HCT116 (cell line): ENCODE data around the gene TEK. TPM values are rescaled to one million over a fixed set of nuclear protein-coding genes. Genes with fewer than 3 reads are reported as not detected.

Experiments
- ATAC-seq: fragments of 200-7000 bp; cut with Tn5 transposase; 2 replicates; pipeline ENCODE4 v1.9.1; 2020; ENCODE audit warnings: mild to moderate bottlenecking, moderate library complexity
- BruUV-seq: library from RNA; stranded (reverse); fragments of 400-500 nt; replicated peaks from 2 replicates; lab custom pipeline; 2021; lab: Mats Ljungman, UMichigan
- CTCF ChIA-PET: fragments of 300-600 bp; sonication (Branson Sonifier 250); formaldehyde crosslinking; loops from one replicate; lab custom pipeline; 2021; ENCODE audit warnings: antibody characterized with exemption; lab: Charles Lee
- POLR2A ChIA-PET: fragments of 300-600, 350-600 bp; sonication (Branson Sonifier 250); formaldehyde crosslinking; loops from one replicate; lab custom pipeline; 2021; ENCODE audit warnings: antibody characterized with exemption; lab: Charles Lee
- RAD21 ChIA-PET, 2 experiments: fragments of 300-600 bp; sonication (Branson Sonifier 250); formaldehyde crosslinking; loops; one replicate each; lab custom pipeline; 2023; ENCODE audit warnings: low total read pairs in 2 of 2; ENCODE audit not compliant: uncharacterized antibody in 2 of 2, unreplicated experiment in 2 of 2, low non-redundant PET in 1 of 2; lab: Charles Lee
- DNase-seq: peaks from one replicate; pipeline ENCODE4 v3.0.0-alpha.2; 2010; ENCODE audit warnings: low read depth, low spot score
- H2AFZ ChIP-seq: fragments of 200-600 bp; shearing (Covaris generic), sonication (generic); 2 replicates; pipeline ENCODE4 v1.6.1; 2017; ENCODE audit warnings: low read depth, mixed run types, mixed read lengths, antibody characterized with exemption, low read length; ENCODE audit not compliant: poor library complexity, severe bottlenecking
- H3K27ac ChIP-seq: 2 replicates; pipeline ENCODE4 v1.5.1; 2012; ENCODE audit warnings: low read depth, low read length
- H3K27me3 ChIP-seq: fragments of 200-600 bp; sonication (generic); 2 replicates; pipeline ENCODE4 v1.6.1; 2016; ENCODE audit warnings: mixed run types, low read length, mixed read lengths; ENCODE audit not compliant: insufficient read depth
- H3K36me3 ChIP-seq, 2 experiments: fragments of 200-500 bp in 1 of 2; fragments of 200-600 bp in 1 of 2; sonication (Bioruptor generic) in 1 of 2; sonication (generic) in 1 of 2; 2 replicates each; pipeline versions ENCODE4 v1.5.1 to v1.6.1; 2014 to 2016; ENCODE audit warnings: low read length in 2 of 2, inconsistent platforms in 1 of 2, mixed read lengths in 1 of 2, mixed run types in 1 of 2; ENCODE audit not compliant: insufficient read depth in 2 of 2, control insufficient read depth in 1 of 2
- H3K4me1 ChIP-seq, 2 experiments: fragments of 200-600 bp in 1 of 2; sonication (generic) in 1 of 2; 2 replicates each; pipeline versions ENCODE4 v1.5.1 to v1.6.1; 2012 to 2017; ENCODE audit warnings: low read length in 2 of 2, inconsistent platforms in 1 of 2, mild to moderate bottlenecking in 1 of 2, mixed read lengths in 1 of 2, mixed run types in 1 of 2, moderate library complexity in 1 of 2; ENCODE audit not compliant: insufficient read depth in 2 of 2, control insufficient read depth in 1 of 2
- H3K4me2 ChIP-seq: fragments of 200-600 bp; sonication (generic); 2 replicates; pipeline ENCODE4 v1.6.1; 2017; ENCODE audit warnings: mixed run types, low read length, mixed read lengths
- H3K4me3 ChIP-seq, 2 experiments: fragments of 200-600 bp in 1 of 2; sonication (generic) in 1 of 2; replicated peaks in 1 of 2; 2 replicates each; pipeline ENCODE4 v1.5.1; 2011 to 2016; ENCODE audit warnings: low read length in 2 of 2, control low read depth in 1 of 2, low read depth in 1 of 2, mild to moderate bottlenecking in 1 of 2, mixed read lengths in 1 of 2, mixed run types in 1 of 2
- H3K79me2 ChIP-seq: fragments of 200-600 bp; sonication (generic); 2 replicates; pipeline ENCODE4 v1.6.1; 2017; ENCODE audit warnings: mild to moderate bottlenecking, mixed run types, low read length, moderate library complexity, mixed read lengths; ENCODE audit not compliant: insufficient read depth
- H3K9ac ChIP-seq: fragments of 200-600 bp; sonication (generic); 2 replicates; pipeline ENCODE4 v1.6.1; 2016; ENCODE audit warnings: low read length, mixed read lengths
- H3K9me2 ChIP-seq: fragments of 200-600 bp; sonication (generic), shearing (Covaris generic); 2 replicates; pipeline ENCODE4 v1.6.1; 2017; ENCODE audit warnings: mixed run types, mild to moderate bottlenecking, moderate library complexity; ENCODE audit not compliant: insufficient read depth
- H3K9me3 ChIP-seq, 2 experiments: fragments of 200-500 bp in 1 of 2; fragments of 200-600 bp in 1 of 2; sonication (Bioruptor generic) in 1 of 2; sonication (generic) in 1 of 2; 2 replicates each; pipeline ENCODE4 v1.6.1; 2014 to 2017; ENCODE audit warnings: low read length in 2 of 2, mixed read lengths in 2 of 2, inconsistent platforms in 1 of 2, low read depth in 1 of 2, mild to moderate bottlenecking in 1 of 2, mixed run types in 1 of 2, moderate library complexity in 1 of 2; ENCODE audit not compliant: control insufficient read depth in 1 of 2, insufficient read depth in 1 of 2
- H4K20me1 ChIP-seq: fragments of 200-600 bp; sonication (generic), shearing (Covaris generic); 2 replicates; pipeline ENCODE4 v1.6.1; 2017; ENCODE audit warnings: mixed run types, mild to moderate bottlenecking, moderate library complexity; ENCODE audit not compliant: insufficient read depth
- CBX3 ChIP-seq: IDR thresholded peaks from 2 replicates; pipeline ENCODE4 v1.6.1; 2012; ENCODE audit warnings: low read depth
- CEBPB ChIP-seq: IDR thresholded peaks from 2 replicates; pipeline ENCODE4 v1.6.1; 2012; ENCODE audit warnings: low read depth
- EGR1 ChIP-seq: IDR thresholded peaks from 2 replicates; pipeline ENCODE4 v1.6.1; 2012; ENCODE audit warnings: low read depth
- ELF1 ChIP-seq: IDR thresholded peaks from 2 replicates; pipeline ENCODE4 v1.6.1; 2012; ENCODE audit warnings: low read depth, borderline replicate concordance
- EZH2 ChIP-seq: fragments of 200-600 bp; sonication (generic); IDR thresholded peaks from 2 replicates; pipeline ENCODE4 v1.6.1; 2017; ENCODE audit warnings: antibody characterized with exemption, mixed run types
- EZH2phosphoT487 ChIP-seq: fragments of 200-600 bp; IDR thresholded peaks from 2 replicates; pipeline ENCODE4 v1.6.1; 2018; ENCODE audit warnings: antibody characterized with exemption, borderline replicate concordance
- FOSL1 ChIP-seq: IDR thresholded peaks from 2 replicates; pipeline ENCODE4 v1.6.1; 2012; ENCODE audit warnings: low read depth
- JUND ChIP-seq: IDR thresholded peaks from 2 replicates; pipeline ENCODE4 v1.6.1; 2012
- POLR2A ChIP-seq: IDR thresholded peaks from 2 replicates; pipeline ENCODE4 v1.7.0; 2011; ENCODE audit warnings: borderline replicate concordance; ENCODE audit not compliant: insufficient read depth, insufficient read length; ENCODE audit errors: extremely low read depth
- RAD21 ChIP-seq: IDR thresholded peaks from 2 replicates; pipeline ENCODE4 v1.6.1; 2012; ENCODE audit warnings: low read depth, mild to moderate bottlenecking
- SP1 ChIP-seq: IDR thresholded peaks from 2 replicates; pipeline ENCODE4 v1.6.1; 2012; ENCODE audit warnings: low read depth
- SRF ChIP-seq: IDR thresholded peaks from 2 replicates; pipeline ENCODE4 v1.6.1; 2012; ENCODE audit warnings: low read depth
- TCF7L2 ChIP-seq: IDR thresholded peaks from 2 replicates; pipeline ENCODE4 v1.7.0; 2011; ENCODE audit warnings: borderline replicate concordance, inconsistent platforms; ENCODE audit not compliant: insufficient read depth, insufficient read length; ENCODE audit errors: extremely low read depth
- YY1 ChIP-seq: IDR thresholded peaks from 2 replicates; pipeline ENCODE4 v1.6.1; 2011; ENCODE audit warnings: low read length, low read depth, moderate library complexity, mild to moderate bottlenecking; ENCODE audit not compliant: insufficient replicate concordance; ENCODE audit errors: extremely low read depth
- ZFX ChIP-seq: fragments of 450-650 bp; IDR thresholded peaks from 2 replicates; pipeline ENCODE4 v1.6.1; 2017
- ZNF274 ChIP-seq: fragments of 200-500 bp; sonication (Bioruptor generic); IDR thresholded peaks from 2 replicates; pipeline ENCODE4 v1.6.1; 2014; ENCODE audit warnings: mild to moderate bottlenecking, low read depth, low read length, inconsistent platforms
- intact Hi-C: fragments of 100-400 bp; cut with micrococcal nuclease; formaldehyde crosslinking; loops from 2 replicates; pipeline ENCODE4 v1.10.0; 2022
- total RNA-seq: library from RNA; stranded (reverse); gene quantifications from one replicate; pipeline ENCODE4 v1.2.1, GENCODE V29; 2021; ENCODE audit not compliant: unreplicated experiment
- TF ChIP-seq, protein P1 (sequence below): IDR thresholded peaks from 2 replicates; pipeline ENCODE4 v1.6.1; 2011; ENCODE audit warnings: mild to moderate bottlenecking, low read length, moderate library complexity; ENCODE audit not compliant: insufficient replicate concordance; ENCODE audit errors: extremely low read depth
- TF ChIP-seq, protein P2 (sequence below), 3 experiments: fragments of 200-600 bp in 1 of 3; sonication (generic) in 1 of 3; IDR thresholded peaks in 2 of 3; conservative IDR thresholded peaks in 1 of 3; 2 replicates each; pipeline ENCODE4 v1.5.1; 2012 to 2017; ENCODE audit warnings: low read depth in 2 of 3, low read length in 2 of 3, antibody characterized with exemption in 1 of 3, borderline replicate concordance in 1 of 3, control low read depth in 1 of 3, mild to moderate bottlenecking in 1 of 3, mixed read lengths in 1 of 3, mixed run types in 1 of 3, moderate library complexity in 1 of 3; ENCODE audit not compliant: insufficient read depth in 1 of 3
- TF ChIP-seq, protein P3 (sequence below): IDR thresholded peaks from 2 replicates; pipeline ENCODE4 v1.6.1; 2012; ENCODE audit warnings: low read depth
- TF ChIP-seq, protein P4 (sequence below): IDR thresholded peaks from 2 replicates; pipeline ENCODE4 v1.6.1; 2012

TEK gene
- total RNA-seq, 1 experiment from 2014 or later, result 0.15 TPM

DNA sequence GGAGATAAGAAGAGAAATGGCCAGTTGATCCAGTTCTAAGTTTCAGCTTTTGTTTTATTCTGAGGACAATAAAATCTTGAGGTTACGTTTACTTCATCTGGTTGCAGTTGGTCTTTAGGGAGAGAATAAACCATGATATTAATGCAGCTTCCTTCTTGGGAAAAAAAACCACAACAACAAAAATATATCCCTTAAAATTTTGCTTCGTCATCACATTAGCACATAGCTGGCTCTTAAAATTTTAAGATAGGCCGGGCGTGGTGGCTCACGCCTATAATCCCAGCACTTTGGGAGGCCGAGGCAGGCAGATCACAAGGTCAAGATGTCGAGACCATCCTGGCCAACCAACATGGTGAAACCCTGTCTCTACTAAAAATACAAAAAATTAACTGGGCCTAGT is 101.6 kb downstream of the TEK start (continued):
- no peak for TF ChIP-seq EZH2
- TF ChIP-seq POLR2A, result no peak
- TF ChIP-seq, protein P1, sequence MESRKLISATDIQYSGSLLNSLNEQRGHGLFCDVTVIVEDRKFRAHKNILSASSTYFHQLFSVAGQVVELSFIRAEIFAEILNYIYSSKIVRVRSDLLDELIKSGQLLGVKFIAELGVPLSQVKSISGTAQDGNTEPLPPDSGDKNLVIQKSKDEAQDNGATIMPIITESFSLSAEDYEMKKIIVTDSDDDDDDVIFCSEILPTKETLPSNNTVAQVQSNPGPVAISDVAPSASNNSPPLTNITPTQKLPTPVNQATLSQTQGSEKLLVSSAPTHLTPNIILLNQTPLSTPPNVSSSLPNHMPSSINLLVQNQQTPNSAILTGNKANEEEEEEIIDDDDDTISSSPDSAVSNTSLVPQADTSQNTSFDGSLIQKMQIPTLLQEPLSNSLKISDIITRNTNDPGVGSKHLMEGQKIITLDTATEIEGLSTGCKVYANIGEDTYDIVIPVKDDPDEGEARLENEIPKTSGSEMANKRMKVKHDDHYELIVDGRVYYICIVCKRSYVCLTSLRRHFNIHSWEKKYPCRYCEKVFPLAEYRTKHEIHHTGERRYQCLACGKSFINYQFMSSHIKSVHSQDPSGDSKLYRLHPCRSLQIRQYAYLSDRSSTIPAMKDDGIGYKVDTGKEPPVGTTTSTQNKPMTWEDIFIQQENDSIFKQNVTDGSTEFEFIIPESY, result no peak

DNA sequence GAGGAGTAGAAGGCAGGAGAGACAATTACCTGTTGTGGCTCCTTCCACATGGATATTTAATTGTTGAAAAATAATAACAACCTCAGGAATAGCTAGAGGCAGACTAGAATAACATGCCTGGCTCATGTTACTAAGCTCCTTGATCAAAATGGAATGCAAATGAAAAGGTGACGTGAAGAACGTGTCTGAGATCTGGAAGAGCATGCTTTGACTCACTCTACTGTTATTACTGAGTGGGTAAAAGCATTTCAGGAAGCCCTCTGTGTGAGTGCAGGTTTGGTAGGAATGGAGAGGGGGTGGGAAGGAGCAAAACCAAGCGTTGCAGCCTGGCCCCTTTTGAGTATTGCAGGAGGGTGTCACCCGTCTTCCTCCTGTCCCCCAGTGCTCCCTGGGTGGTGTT is 103.2 kb downstream of the TEK start:
- Histone ChIP-seq H3K27me3 (peaks cover 35% of the 10 kb centered on the region), H4K20me1 (no peaks in the 10 kb centered on the region), H3K4me1 (no peaks in the 10 kb centered on the region), H3K9ac (no peak overlapping the region), H3K27ac (no peak overlapping the region), H3K4me2 (no peak overlapping the region), H3K9me3 (no peaks in the 10 kb centered on the region), H2AFZ (no peak overlapping the region), H3K79me2 (no peaks in the 10 kb centered on the region), H3K4me3 (no peak overlapping the region), H3K9me2 (no peaks in the 10 kb centered on the region), H3K36me3 (no peaks in the 10 kb centered on the region)
- ChIA-PET POLR2A (no interaction called here), CTCF (no interaction called here), RAD21 (no interaction called here)
- TF ChIP-seq EZH2 (no peak), YY1 (no peak), CBX3 (no peak), POLR2A (no peak), TCF7L2 (no peak), FOSL1 (no peak), ZNF274 (no peak), ZFX (no peak), SRF (no peak), SP1 (no peak), EGR1 (no peak), RAD21 (no peak), CEBPB (no peak), JUND (no peak), EZH2phosphoT487 (no peak), ELF1 (no peak)
- TF ChIP-seq, protein P2, sequence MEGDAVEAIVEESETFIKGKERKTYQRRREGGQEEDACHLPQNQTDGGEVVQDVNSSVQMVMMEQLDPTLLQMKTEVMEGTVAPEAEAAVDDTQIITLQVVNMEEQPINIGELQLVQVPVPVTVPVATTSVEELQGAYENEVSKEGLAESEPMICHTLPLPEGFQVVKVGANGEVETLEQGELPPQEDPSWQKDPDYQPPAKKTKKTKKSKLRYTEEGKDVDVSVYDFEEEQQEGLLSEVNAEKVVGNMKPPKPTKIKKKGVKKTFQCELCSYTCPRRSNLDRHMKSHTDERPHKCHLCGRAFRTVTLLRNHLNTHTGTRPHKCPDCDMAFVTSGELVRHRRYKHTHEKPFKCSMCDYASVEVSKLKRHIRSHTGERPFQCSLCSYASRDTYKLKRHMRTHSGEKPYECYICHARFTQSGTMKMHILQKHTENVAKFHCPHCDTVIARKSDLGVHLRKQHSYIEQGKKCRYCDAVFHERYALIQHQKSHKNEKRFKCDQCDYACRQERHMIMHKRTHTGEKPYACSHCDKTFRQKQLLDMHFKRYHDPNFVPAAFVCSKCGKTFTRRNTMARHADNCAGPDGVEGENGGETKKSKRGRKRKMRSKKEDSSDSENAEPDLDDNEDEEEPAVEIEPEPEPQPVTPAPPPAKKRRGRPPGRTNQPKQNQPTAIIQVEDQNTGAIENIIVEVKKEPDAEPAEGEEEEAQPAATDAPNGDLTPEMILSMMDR (IDR thresholded peaks at IDR 0.05 in 2 of 3, conservative IDR thresholded peaks at IDR 0.05 in 1 of 3; ENCODE audit: borderline replicate concordance in 1 of 3, insufficient read depth in 1 of 3, low read depth in 2 of 3, low read length in 2 of 3), result no peak
- TF ChIP-seq, protein P3, sequence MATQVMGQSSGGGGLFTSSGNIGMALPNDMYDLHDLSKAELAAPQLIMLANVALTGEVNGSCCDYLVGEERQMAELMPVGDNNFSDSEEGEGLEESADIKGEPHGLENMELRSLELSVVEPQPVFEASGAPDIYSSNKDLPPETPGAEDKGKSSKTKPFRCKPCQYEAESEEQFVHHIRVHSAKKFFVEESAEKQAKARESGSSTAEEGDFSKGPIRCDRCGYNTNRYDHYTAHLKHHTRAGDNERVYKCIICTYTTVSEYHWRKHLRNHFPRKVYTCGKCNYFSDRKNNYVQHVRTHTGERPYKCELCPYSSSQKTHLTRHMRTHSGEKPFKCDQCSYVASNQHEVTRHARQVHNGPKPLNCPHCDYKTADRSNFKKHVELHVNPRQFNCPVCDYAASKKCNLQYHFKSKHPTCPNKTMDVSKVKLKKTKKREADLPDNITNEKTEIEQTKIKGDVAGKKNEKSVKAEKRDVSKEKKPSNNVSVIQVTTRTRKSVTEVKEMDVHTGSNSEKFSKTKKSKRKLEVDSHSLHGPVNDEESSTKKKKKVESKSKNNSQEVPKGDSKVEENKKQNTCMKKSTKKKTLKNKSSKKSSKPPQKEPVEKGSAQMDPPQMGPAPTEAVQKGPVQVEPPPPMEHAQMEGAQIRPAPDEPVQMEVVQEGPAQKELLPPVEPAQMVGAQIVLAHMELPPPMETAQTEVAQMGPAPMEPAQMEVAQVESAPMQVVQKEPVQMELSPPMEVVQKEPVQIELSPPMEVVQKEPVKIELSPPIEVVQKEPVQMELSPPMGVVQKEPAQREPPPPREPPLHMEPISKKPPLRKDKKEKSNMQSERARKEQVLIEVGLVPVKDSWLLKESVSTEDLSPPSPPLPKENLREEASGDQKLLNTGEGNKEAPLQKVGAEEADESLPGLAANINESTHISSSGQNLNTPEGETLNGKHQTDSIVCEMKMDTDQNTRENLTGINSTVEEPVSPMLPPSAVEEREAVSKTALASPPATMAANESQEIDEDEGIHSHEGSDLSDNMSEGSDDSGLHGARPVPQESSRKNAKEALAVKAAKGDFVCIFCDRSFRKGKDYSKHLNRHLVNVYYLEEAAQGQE, result no peak
- TF ChIP-seq, protein P4, sequence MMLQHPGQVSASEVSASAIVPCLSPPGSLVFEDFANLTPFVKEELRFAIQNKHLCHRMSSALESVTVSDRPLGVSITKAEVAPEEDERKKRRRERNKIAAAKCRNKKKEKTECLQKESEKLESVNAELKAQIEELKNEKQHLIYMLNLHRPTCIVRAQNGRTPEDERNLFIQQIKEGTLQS, result no peak
- BruUV-seq, result no TSS peak
- intact Hi-C loops, result no loop called here
- DNase-seq (no peak), ATAC-seq (no peak)
